PC-3 (cell line): ENCODE measurements around the gene SLC35E3. TPM values are rescaled to one million over a fixed set of nuclear protein-coding genes. Genes with fewer than 3 reads are reported as not detected.

ENCODE experiments used
- ATAC-seq: fragments of 200-7000 bp; cut with Tn5 transposase; 2 replicates; pipeline ENCODE4 v1.9.1; 2020; ENCODE audit warnings: mild to moderate bottlenecking, moderate library complexity
- BruUV-seq: library from RNA; stranded (reverse); fragments of 400-500 nt; replicated peaks from 2 replicates; lab custom pipeline; 2021; lab: Mats Ljungman, UMichigan
- CTCF ChIA-PET: fragments of 300-600 bp; sonication (Branson Sonifier 250); formaldehyde crosslinking; loops from one replicate; lab custom pipeline; 2022; ENCODE audit warnings: antibody characterized with exemption; lab: Charles Lee
- POLR2A ChIA-PET: fragments of 300-600 bp; sonication (Branson Sonifier 250); formaldehyde crosslinking; loops from one replicate; lab custom pipeline; 2022; ENCODE audit warnings: antibody characterized with exemption; ENCODE audit not compliant: unreplicated experiment; lab: Charles Lee
- DNase-seq: peaks from one replicate; pipeline ENCODE4 v3.0.0-alpha.2; 2015
- H2AFZ ChIP-seq: fragments of 300-600 bp; sonication (generic); 2 replicates; pipeline ENCODE4 v1.6.0; 2016; ENCODE audit warnings: antibody characterized with exemption, low read length
- H3F3A ChIP-seq: fragments of 300-600 bp; sonication (generic); one replicate; pipeline ENCODE4 v1.6.0; 2017; ENCODE audit warnings: antibody characterized with exemption, low read length, control low read depth, mild to moderate bottlenecking; ENCODE audit not compliant: unreplicated experiment
- H3K27ac ChIP-seq: fragments of 300-600 bp; sonication (generic); 2 replicates; pipeline ENCODE4 v1.5.1; 2016; ENCODE audit warnings: mild to moderate bottlenecking, low read length
- H3K27me3 ChIP-seq: fragments of 300-600 bp; sonication (generic); 2 replicates; pipeline ENCODE4 v1.6.1; 2016; ENCODE audit warnings: low read length, mixed read lengths
- H3K36me3 ChIP-seq: fragments of 300-600 bp; sonication (generic); 2 replicates; pipeline ENCODE4 v1.6.1; 2016; ENCODE audit warnings: low read depth, mixed run types, low read length, mixed read lengths
- H3K4me1 ChIP-seq: fragments of 300-600 bp; sonication (generic); 2 replicates; pipeline ENCODE4 v1.5.1; 2016; ENCODE audit warnings: low read length; ENCODE audit not compliant: insufficient read depth
- H3K4me2 ChIP-seq: fragments of 300-600 bp; sonication (generic); 2 replicates; pipeline ENCODE4 v1.6.0; 2016; ENCODE audit warnings: low read length
- H3K4me3 ChIP-seq: fragments of 300-600 bp; sonication (generic); 2 replicates; pipeline ENCODE4 v1.5.1; 2016; ENCODE audit warnings: mild to moderate bottlenecking, low read length, mixed read lengths
- H3K79me2 ChIP-seq: fragments of 300-600 bp; sonication (generic); 2 replicates; pipeline ENCODE4 v1.6.1; 2017; ENCODE audit warnings: low read length, mixed read lengths
- H3K9ac ChIP-seq: fragments of 300-600 bp; sonication (generic); 2 replicates; pipeline ENCODE4 v1.6.0; 2016; ENCODE audit warnings: mild to moderate bottlenecking, low read length
- H3K9me2 ChIP-seq: fragments of 300-600 bp; sonication (generic); replicated peaks from 2 replicates; pipeline ENCODE4 v1.6.1; 2016; ENCODE audit warnings: mixed run types, low read length, mixed read lengths
- H3K9me3 ChIP-seq: fragments of 300-600 bp; sonication (generic); 2 replicates; pipeline ENCODE4 v1.6.1; 2016; ENCODE audit warnings: low read length, mixed read lengths
- H4K20me1 ChIP-seq: fragments of 300-600 bp; sonication (generic); 2 replicates; pipeline ENCODE4 v1.6.1; 2016; ENCODE audit warnings: low read length, mixed read lengths
- EZH2 ChIP-seq: fragments of 300-600 bp; sonication (generic); IDR thresholded peaks from one replicate; pipeline ENCODE4 v1.6.1; 2017; ENCODE audit warnings: antibody characterized with exemption, mild to moderate bottlenecking, low read length; ENCODE audit not compliant: unreplicated experiment
- EZH2phosphoT487 ChIP-seq: fragments of 300-600 bp; sonication (generic); IDR thresholded peaks from 2 replicates; pipeline ENCODE4 v1.6.1; 2018; ENCODE audit warnings: mild to moderate bottlenecking, antibody characterized with exemption, low read length, borderline replicate concordance
- intact Hi-C: fragments of 100-400 bp; cut with micrococcal nuclease; formaldehyde crosslinking; loops from 2 replicates; pipeline ENCODE4 v1.9.0; 2023
- total RNA-seq: library from RNA; depleted of rRNA; stranded (reverse); fragments of >200 nt; gene quantifications from 2 replicates; pipeline ENCODE4 v1.2.3, GENCODE V29; 2014
- TF ChIP-seq, protein P1 (sequence below): fragments of 300-600 bp; sonication (generic); conservative IDR thresholded peaks from 2 replicates; pipeline ENCODE4 v1.5.1; 2017; ENCODE audit warnings: antibody characterized with exemption, low read depth, mild to moderate bottlenecking, low read length

SLC35E3 gene
- total RNA-seq, 1 experiment from 2014 or later = 2.2 TPM

DNA sequence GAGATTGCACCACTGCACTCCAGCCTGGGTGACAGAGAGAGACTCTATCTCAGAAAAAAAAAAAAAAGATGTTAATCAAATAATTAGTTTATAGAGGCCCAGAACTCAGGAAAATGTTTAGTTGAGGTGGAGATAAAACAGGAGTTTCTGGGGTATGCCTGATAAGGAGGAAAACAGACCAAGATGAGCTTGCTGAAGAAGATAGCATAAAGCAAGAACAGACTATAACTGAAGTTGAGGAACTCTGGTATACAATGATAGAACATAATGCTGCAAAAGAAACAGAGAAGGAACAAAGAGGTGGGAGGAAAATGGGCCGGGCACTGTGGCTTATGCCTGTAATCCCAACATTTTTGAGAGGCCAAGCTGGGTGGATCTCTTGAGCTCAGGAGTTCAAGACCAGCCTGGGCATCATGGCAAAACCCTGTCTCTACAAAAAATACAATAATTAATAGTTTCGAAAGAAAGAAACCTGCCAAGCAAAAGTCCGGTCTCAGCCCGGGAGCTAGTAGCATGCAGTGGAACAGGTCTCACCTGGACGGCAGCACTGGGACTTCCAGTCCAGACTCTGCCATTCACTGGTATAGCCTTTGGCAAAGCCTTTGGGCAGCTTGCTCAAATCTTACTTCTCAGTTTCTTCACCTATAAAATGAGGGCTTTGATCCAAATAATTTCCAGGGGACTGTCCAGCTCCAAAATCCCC, 25.4 kb downstream of the SLC35E3 start:
- H3K9ac ChIP-seq = no peak overlapping the region
- no peaks in the 10 kb centered on the region for H3K9me2 ChIP-seq
- no peak overlapping the region for H2AFZ ChIP-seq
- BruUV-seq = no TSS peak
- H3K4me3 ChIP-seq = no peak overlapping the region
- no peaks in the 10 kb centered on the region for H3K79me2 ChIP-seq
- TF ChIP-seq EZH2 = no peak
- TF ChIP-seq, protein P1, sequence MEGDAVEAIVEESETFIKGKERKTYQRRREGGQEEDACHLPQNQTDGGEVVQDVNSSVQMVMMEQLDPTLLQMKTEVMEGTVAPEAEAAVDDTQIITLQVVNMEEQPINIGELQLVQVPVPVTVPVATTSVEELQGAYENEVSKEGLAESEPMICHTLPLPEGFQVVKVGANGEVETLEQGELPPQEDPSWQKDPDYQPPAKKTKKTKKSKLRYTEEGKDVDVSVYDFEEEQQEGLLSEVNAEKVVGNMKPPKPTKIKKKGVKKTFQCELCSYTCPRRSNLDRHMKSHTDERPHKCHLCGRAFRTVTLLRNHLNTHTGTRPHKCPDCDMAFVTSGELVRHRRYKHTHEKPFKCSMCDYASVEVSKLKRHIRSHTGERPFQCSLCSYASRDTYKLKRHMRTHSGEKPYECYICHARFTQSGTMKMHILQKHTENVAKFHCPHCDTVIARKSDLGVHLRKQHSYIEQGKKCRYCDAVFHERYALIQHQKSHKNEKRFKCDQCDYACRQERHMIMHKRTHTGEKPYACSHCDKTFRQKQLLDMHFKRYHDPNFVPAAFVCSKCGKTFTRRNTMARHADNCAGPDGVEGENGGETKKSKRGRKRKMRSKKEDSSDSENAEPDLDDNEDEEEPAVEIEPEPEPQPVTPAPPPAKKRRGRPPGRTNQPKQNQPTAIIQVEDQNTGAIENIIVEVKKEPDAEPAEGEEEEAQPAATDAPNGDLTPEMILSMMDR = no peak
- no peak for TF ChIP-seq EZH2phosphoT487
- no peaks in the 10 kb centered on the region for H3K9me3 ChIP-seq
- ChIA-PET CTCF (no interaction called here), POLR2A (no interaction called here)
- H3K4me2 ChIP-seq = no peak overlapping the region
- no peaks in the 10 kb centered on the region for H3K27me3 ChIP-seq
- ATAC-seq (no peak), DNase-seq (no peak)
- no peaks in the 10 kb centered on the region for H3K36me3 ChIP-seq
- intact Hi-C loops = no loop called here
- H4K20me1 ChIP-seq = no peaks in the 10 kb centered on the region
- H3F3A ChIP-seq = no peaks in the 10 kb centered on the region
- H3K27ac ChIP-seq = no peak overlapping the region
- no peaks in the 10 kb centered on the region for H3K4me1 ChIP-seq

DNA sequence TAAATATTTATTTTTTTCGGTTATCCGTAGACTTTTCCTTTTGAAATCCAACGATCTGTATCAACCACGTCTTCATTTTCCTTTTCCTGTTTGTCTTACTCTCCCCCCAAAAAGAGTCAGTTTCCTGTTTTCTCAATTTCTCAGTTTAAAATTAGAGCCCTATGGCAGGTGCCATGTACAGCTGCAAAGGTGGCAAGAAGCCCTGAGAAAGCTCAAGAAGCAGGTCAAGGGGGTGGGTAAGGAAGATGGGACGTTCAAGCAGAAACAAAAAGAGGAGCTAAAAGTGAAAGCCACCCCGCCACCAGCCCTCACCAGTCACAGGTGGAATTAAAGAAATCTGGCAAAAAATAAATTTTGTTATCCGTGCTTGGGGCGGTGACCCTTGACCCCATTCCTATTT, 26.7 kb downstream of the SLC35E3 start:
- Histone ChIP-seq H3K4me3 (no peak overlapping the region), H2AFZ (no peak overlapping the region), H4K20me1 (no peaks in the 10 kb centered on the region), H3K27me3 (no peaks in the 10 kb centered on the region), H3K9me2 (no peaks in the 10 kb centered on the region), H3K4me1 (no peaks in the 10 kb centered on the region), H3K4me2 (no peak overlapping the region), H3K9me3 (no peaks in the 10 kb centered on the region), H3K9ac (no peak overlapping the region), H3K27ac (no peak overlapping the region), H3K79me2 (no peaks in the 10 kb centered on the region), H3F3A (no peaks in the 10 kb centered on the region), H3K36me3 (no peaks in the 10 kb centered on the region)
- TF ChIP-seq, protein P1 = no peak
- no peak for TF ChIP-seq EZH2phosphoT487
- no peak for TF ChIP-seq EZH2
- DNase-seq = no peak
- no peak for ATAC-seq
- ChIA-PET CTCF (no interaction called here), POLR2A (no interaction called here)
- intact Hi-C loops = no loop called here
- BruUV-seq = no TSS peak

GRCh38 chr12:68773582-68773981, 27.6 kb downstream of the SLC35E3 start:
- ChIA-PET POLR2A (interaction anchor here (0.6 kb wide), 1 partner anchor 102 kb away, joined by 3 read pairs; no protein-coding TSS in a partner anchor), CTCF (no interaction called here)

More at GRCh38 chr12:68773582-68773981, 27.6 kb downstream of the SLC35E3 start:
- Histone ChIP-seq H4K20me1 (no peaks in the 10 kb centered on the region), H3K79me2 (no peaks in the 10 kb centered on the region), H3F3A (no peaks in the 10 kb centered on the region), H3K27ac (no peak overlapping the region), H3K9ac (no peak overlapping the region), H3K4me1 (no peaks in the 10 kb centered on the region), H3K9me3 (no peaks in the 10 kb centered on the region), H3K4me3 (no peak overlapping the region), H2AFZ (no peak overlapping the region), H3K36me3 (no peaks in the 10 kb centered on the region), H3K4me2 (no peak overlapping the region), H3K27me3 (no peaks in the 10 kb centered on the region), H3K9me2 (no peaks in the 10 kb centered on the region)
- intact Hi-C loops = no loop called here
- TF ChIP-seq EZH2phosphoT487 (no peak), EZH2 (no peak)
- TF ChIP-seq, protein P1 = no peak
- BruUV-seq = no TSS peak
- no peak for DNase-seq
- ATAC-seq = no peak
